Right renal cortex interstitium (tissue), 3 donors: ENCODE results near the gene NTRK2. TPM values are rescaled to one million over a fixed set of nuclear protein-coding genes. Genes with fewer than 3 reads are reported as not detected.

ENCODE experiments used
- DNase-seq, 3 donors: peaks; one replicate each; pipeline ENCODE4 v3.0.0-alpha.2; 2013; ENCODE audit warnings: low read depth in 3 of 3, low spot score in 2 of 3
- polyA plus RNA-seq, 3 donors: library from polyadenylated mRNA; unstranded; fragments of 120-200 nt; gene quantifications; one replicate each; pipeline ENCODE4 v1.2.1, GENCODE V29; 2013; ENCODE audit not compliant: insufficient read length in 3 of 3

Gene NTRK2
- polyA plus RNA-seq, 3 donors = 99.5 to 132 (median 111) TPM

GRCh38 chr9:84843175-84843824 is 173.8 kb downstream of the NTRK2 start:
- no peak for DNase-seq

DNA sequence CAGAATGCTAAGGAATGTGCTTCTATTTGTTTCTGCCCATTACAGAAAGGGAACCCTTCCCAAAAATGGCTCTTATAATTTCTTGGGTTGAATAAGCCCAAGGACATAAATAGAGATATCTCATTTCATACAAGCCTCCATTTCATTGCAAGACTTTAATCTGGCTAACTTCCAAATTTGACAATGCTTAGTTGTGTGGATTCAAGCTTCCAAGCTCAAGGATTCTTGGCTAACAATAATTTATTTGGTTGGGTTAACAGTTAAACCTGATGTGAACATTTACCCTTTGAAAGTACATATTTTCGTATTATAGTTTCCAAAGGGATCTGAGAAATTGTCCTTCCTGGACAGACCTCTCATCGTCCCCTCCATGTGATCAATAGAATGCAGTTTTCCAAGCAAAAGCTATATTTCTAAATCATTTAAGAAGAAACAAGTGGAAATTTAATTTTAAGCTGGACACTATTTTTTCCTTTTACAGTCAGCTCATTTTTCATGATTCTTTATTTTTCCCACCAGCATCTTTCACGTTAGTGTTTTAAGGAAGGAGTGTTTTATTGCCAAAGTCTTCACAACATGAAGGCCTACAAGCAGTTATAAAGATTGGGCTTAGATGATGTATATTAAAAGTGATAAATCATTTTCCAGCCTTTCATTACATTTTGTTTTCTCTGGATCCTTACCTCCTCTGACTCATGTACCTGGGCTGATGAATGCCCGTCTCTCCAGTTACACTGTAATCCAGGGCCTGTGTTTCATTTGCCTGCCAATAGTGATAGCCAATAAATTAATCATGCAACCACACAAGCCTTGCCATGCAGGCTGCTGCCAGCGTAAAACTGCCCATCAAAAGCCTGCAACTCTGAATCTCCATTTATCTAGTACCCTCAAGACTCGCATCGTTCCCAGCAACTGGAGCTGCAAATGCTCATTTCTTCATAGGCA is 176.7 kb downstream of the NTRK2 start:
- DNase-seq = no peak

DNA sequence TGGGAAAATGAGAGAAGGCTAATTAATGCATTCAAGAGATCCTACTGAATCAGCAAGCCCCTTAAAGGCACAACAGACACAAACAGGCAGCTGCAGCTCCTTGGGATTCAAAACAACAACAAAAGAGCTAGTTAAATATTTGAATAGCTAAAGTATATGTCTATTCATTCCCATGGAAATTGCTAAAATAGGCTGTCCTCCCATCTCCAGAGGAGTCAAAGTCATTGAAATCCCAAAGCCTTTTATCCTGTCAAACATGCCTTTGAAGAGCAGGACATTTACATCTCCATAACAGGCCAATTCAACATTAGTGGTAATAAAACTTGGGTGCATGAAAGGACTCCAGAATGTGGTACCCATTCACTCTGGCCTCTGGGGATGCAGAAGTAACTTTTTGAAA is 177.4 kb downstream of the NTRK2 start:
- DNase-seq = no peak

DNA sequence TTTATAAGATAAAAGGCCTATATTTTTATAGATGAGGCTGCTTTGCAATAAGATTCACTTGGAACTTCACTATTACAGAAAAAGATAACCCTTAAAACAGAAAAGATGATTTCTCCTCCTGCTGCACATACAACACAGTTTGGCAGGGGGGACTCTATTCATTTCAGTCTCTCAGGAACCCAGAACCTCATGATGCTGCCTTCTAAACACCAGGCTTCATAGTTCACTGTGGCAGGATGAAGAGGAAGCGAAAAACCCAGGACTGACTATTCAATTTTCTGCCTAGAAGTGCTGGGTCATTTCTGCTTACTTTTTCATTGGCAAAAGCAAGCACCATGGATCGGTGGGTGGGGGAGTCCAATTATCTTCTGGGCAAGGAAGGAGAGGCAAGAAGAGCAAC is 179.5 kb downstream of the NTRK2 start:
- DNase-seq = no peak

GRCh38 chr9:84850830-84851392 is 181.4 kb downstream of the NTRK2 start:
- no peak for DNase-seq

DNA sequence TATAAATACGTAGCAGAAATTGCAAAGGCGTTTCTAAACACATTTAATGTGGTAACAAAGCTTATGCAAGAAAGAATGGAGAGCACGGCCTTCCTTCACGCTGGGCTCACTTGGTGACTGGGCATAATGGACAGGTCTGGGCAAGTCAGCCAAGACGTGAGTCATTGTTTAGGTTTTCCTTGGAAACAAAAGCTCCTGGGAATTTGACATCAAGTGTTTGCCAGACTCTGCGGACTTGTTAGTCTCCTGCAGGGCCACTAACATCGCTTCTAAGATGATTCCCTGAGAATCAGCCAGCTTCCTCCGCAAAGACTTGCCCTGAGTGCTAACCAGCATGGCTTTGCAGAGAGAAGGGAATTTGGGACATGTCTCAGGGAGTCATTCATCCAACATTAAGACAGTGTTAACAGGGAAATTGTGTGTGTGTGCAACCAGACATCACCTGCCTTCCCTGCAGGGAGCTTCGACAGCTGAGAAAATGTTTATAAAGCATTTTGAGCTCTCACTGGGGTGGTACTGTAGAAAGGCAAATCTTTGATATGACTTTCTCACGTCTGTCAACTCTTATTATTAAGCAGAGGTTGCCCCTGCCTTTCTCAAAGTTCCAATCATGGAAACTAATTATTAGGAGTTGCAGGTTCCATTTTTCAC is 182.5 kb downstream of the NTRK2 start:
- DNase-seq = no peak

GRCh38 chr9:84852617-84853301 is 183.2 kb downstream of the NTRK2 start:
- DNase-seq = no peak

- DNase-seq = no peak
Observed at GRCh38 chr9:84856181-84856632, 186.7 kb downstream of the NTRK2 start.

DNA sequence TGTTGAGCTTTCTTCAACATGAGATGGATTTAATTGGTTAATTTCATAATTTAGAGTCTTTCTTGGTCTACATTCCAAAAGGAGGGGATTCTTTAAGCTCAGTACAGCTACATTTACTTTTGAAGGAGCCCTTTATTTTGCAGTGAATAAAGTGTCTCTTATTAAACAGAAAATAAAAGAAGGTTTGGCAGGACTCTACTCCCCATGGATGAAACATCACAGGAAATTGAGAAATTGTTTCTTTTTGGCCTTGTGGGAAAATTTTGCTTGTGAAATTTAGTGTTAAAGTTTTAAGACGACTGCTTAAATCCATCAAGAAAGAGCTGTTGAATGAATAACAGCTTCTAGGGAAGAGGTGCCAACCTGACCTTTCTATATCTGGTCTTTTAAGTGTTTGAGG is 187.7 kb downstream of the NTRK2 start:
- no peak for DNase-seq

GRCh38 chr9:84858364-84858763 is 188.8 kb downstream of the NTRK2 start:
- no peak for DNase-seq

- DNase-seq = no peak
Observed at GRCh38 chr9:84860249-84861115, 191.0 kb downstream of the NTRK2 start.

GRCh38 chr9:84861455-84861854 is 191.9 kb downstream of the NTRK2 start:
- no peak for DNase-seq

- no peak for DNase-seq
Observed at GRCh38 chr9:84862308-84862707, 192.8 kb downstream of the NTRK2 start.

DNA sequence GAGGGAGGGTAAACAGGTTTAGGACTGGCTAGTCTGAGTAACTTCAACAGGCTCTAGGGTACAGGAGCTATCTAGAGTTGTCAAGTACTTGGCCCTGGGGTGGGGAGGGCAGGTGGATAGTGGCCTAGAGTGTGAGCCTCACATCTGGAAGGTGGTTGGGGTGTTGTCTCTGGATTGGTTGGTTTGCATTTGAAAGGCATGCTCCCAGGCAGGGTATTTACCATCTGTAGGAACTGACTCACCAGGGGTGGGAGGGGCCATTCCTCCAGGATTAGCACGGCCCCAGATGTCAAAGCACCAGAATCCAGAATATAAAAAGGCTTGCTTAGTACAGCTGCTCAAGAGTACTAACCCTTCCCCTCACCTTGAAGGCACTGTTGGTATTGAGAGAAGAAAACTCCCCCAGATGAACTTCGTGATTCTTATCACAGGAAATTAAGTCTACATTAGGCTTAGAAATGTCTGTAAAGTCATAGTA is 193.3 kb downstream of the NTRK2 start:
- no peak for DNase-seq

GRCh38 chr9:84863372-84863771 is 193.8 kb downstream of the NTRK2 start:
- no peak for DNase-seq

DNA sequence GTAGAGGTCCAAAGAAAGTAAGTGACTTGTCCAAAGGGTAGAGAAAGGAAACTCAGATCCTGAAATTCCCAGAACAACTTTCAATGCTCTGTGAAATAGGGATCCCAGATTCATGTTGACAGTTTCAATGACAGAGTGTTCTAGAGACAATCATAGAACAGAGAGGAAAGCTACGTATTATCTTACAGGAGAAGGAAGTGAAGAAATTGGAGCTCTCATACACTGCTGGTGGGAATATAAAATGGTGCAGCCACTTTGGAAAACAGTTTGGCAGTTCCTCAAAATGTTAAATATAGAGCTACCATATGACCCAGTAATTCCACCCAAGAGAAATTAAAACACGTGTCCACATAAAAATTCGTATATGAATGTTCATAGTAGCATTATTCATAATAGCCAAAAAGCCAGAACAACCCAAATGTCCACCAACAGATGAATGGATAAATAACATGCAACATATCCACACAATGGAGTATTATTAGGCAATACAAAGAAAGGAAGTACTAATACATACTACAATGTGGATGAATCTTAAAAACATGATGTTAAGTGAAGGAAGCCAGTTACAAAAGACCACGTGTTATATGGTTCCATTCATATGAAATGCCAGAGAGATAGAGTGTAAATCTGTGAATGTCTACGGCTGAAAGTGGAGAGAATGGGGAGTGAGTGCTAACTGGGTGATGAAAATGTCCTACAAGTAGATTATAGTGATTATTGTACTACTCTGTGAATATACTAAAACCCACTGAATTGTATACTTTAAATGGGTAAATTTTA is 197.1 kb downstream of the NTRK2 start:
- DNase-seq = no peak

DNA sequence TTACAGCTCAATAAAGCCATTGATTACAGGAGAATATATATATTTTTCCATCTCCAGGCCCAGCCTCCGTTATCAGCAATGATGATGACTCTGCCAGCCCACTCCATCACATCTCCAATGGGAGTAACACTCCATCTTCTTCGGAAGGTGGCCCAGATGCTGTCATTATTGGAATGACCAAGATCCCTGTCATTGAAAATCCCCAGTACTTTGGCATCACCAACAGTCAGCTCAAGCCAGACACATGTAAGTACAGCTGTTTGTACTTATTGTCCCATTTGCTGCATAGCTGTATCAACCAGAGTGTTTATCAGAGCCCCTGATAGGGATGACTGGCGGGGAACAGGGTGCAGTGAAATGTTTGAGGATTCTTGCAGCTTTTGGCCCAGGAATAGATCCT is 197.7 kb downstream of the NTRK2 start:
- no peak for DNase-seq

- DNase-seq = no peak
Observed at GRCh38 chr9:84869091-84869490, 199.6 kb downstream of the NTRK2 start.

DNA sequence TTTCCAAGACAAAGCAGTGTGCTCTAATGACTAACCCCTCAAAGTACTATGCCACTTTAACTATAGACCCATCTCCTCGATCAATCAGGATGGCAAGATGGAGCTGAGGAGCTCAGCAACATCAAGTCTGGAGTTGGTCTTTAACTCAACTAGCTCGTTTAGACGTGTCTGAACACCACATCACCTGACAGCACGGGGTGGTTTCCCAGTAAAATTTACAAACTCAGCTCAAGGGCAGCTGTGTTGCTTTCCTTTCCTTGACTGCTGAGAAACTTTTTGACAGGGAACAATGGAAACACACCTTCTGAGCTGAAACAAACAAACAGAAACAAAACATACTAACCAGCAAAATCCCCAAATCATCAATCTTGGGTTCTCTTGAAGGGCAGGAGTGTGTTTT is 202.5 kb downstream of the NTRK2 start:
- DNase-seq = no peak
